ENCODE data around the gene LCE1E. TPM values are rescaled to one million over a fixed set of nuclear protein-coding genes. Genes with fewer than 3 reads are reported as not detected.

The LCE1E gene
- total RNA-seq, 3 donors from 2014 or later = not detected

DNA sequence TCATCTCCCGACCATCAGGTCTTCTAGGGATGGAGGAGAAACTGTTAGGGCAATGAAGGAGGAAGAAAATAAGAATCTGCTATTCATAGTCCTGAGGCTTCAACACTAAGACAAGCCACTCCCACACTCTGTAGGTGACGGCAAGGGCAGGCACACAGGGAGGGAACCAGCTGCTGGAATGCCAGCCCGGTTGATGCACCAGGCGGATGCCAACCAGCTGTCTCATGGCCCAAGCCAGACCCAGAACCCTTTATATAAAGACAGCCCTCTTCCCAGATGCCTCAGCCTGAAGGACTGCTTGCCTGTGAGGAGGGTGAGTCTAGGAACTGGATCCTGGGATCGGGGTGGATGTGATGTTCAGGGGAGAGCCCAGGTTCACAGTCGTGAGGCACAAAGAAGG lies 28.3 kb upstream of the LCE1E start, which contains the start of gene KPRP:
TSS of gene KPRP (plus strand) at position 279 of the 400 bp plus-strand sequence. CDS start 1,564 bp downstream, outside the sequence.
- H3K4me3 ChIP-seq = no peak within 1 kb of the TSS
- intact Hi-C loops (cut with DNase I, micrococcal nuclease) = no loop called here

DNA sequence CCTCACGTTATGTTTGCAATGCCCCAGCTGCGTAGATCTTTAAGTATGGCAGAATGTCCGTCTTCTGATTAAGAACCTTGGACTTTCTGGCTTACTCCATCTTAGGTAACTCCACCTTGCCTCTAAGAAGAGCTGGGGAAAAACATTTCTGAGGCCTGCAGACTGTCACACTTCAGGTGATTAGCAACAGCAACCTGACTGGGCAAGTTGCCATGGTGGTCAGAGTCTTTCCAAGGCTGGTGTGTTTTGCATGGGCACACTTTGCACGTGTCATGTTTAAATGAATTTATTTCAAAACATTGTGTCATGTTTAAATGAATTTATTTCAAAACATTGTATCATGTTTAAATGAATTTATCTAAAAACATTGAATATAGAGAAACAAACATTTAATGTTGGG lies 27.4 kb upstream of the LCE1E start:
- TF ChIP-seq, protein P1, sequence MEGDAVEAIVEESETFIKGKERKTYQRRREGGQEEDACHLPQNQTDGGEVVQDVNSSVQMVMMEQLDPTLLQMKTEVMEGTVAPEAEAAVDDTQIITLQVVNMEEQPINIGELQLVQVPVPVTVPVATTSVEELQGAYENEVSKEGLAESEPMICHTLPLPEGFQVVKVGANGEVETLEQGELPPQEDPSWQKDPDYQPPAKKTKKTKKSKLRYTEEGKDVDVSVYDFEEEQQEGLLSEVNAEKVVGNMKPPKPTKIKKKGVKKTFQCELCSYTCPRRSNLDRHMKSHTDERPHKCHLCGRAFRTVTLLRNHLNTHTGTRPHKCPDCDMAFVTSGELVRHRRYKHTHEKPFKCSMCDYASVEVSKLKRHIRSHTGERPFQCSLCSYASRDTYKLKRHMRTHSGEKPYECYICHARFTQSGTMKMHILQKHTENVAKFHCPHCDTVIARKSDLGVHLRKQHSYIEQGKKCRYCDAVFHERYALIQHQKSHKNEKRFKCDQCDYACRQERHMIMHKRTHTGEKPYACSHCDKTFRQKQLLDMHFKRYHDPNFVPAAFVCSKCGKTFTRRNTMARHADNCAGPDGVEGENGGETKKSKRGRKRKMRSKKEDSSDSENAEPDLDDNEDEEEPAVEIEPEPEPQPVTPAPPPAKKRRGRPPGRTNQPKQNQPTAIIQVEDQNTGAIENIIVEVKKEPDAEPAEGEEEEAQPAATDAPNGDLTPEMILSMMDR (IDR thresholded peaks at IDR 0.05) = no peak

More for the DNA sequence above, 28.3 kb upstream of the LCE1E start, which contains the start of gene KPRP:
- ATAC-seq (no peak), DNase-seq (no peak)
- TF ChIP-seq, protein P1 (IDR thresholded peaks at IDR 0.05) = no peak
- H3K9me3 ChIP-seq = no peaks in the 10 kb centered on the region
- no peaks in the 10 kb centered on the region for H3K4me1 ChIP-seq (ENCODE audit: low read depth)
- H3K36me3 ChIP-seq (ENCODE audit: low read depth) = no peaks in the 10 kb centered on the region

DNA sequence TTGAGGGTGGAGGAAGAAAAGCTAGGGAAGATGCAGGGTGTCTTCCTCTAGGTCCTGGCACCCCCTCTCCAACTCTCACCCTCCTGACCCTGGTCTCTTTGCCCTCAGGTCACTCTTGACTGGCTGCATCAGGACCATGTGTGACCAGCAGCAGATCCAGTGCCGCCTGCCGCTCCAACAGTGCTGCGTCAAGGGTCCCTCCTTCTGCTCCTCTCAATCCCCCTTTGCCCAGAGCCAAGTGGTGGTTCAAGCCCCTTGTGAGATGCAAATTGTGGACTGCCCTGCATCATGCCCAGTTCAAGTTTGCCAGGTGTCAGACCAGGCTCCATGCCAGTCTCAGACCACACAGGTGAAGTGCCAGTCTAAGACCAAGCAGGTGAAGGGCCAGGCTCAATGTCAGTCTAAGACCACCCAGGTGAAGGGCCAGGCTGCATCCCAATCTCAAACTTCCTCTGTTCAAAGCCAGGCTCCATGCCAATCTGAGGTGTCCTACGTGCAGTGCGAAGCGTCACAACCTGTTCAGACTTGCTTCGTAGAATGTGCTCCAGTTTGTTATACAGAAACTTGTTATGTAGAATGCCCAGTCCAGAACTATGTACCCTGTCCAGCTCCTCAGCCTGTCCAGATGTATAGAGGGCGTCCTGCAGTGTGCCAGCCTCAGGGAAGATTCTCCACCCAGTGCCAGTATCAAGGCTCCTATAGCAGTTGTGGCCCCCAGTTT lies 26.4 kb upstream of the LCE1E start:
- TF ChIP-seq, protein P1 (IDR thresholded peaks at IDR 0.05) = no peak

More for the DNA sequence above, 27.4 kb upstream of the LCE1E start:
- no peaks in the 10 kb centered on the region for H3K9me3 ChIP-seq
- DNase-seq (no peak), ATAC-seq (no peak)
- H3K36me3 ChIP-seq (ENCODE audit: low read depth) = no peaks in the 10 kb centered on the region
- no peak overlapping the region for H3K4me3 ChIP-seq
- H3K4me1 ChIP-seq (ENCODE audit: low read depth) = no peaks in the 10 kb centered on the region
- intact Hi-C loops (cut with DNase I, micrococcal nuclease) = no loop called here

DNA sequence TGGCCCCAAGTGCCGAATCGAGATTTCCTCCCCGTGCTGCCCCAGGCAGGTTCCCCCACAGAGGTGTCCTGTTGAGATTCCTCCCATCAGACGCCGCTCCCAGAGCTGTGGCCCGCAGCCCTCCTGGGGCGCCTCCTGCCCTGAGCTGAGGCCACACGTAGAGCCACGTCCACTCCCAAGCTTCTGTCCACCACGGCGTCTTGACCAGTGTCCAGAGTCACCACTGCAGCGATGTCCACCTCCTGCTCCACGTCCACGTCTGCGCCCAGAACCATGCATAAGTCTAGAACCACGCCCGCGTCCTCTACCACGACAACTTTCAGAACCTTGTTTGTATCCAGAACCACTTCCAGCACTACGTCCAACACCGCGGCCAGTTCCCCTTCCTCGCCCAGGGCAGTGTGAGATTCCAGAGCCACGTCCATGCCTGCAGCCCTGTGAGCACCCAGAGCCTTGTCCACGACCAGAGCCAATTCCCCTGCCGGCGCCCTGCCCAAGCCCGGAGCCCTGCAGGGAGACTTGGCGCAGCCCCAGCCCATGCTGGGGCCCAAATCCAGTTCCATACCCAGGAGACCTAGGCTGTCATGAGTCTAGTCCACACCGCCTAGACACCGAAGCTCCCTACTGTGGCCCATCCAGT lies 25.4 kb upstream of the LCE1E start:
- H3K36me3 ChIP-seq (ENCODE audit: low read depth) = no peaks in the 10 kb centered on the region
- no peaks in the 10 kb centered on the region for H3K9me3 ChIP-seq
- ATAC-seq (no peak), DNase-seq (no peak)
- no peak overlapping the region for H3K4me3 ChIP-seq
- TF ChIP-seq, protein P1 (IDR thresholded peaks at IDR 0.05) = no peak
- H3K4me1 ChIP-seq (ENCODE audit: low read depth) = no peaks in the 10 kb centered on the region
- intact Hi-C loops (cut with DNase I, micrococcal nuclease) = no loop called here

More for the DNA sequence above, 26.4 kb upstream of the LCE1E start:
- DNase-seq = no peak
- intact Hi-C loops (cut with DNase I, micrococcal nuclease) = no loop called here
- Histone ChIP-seq H3K4me3 (no peak overlapping the region), H3K9me3 (no peaks in the 10 kb centered on the region), H3K4me1 (ENCODE audit: low read depth) (no peaks in the 10 kb centered on the region), H3K36me3 (ENCODE audit: low read depth) (no peaks in the 10 kb centered on the region)
- no peak for ATAC-seq

DNA sequence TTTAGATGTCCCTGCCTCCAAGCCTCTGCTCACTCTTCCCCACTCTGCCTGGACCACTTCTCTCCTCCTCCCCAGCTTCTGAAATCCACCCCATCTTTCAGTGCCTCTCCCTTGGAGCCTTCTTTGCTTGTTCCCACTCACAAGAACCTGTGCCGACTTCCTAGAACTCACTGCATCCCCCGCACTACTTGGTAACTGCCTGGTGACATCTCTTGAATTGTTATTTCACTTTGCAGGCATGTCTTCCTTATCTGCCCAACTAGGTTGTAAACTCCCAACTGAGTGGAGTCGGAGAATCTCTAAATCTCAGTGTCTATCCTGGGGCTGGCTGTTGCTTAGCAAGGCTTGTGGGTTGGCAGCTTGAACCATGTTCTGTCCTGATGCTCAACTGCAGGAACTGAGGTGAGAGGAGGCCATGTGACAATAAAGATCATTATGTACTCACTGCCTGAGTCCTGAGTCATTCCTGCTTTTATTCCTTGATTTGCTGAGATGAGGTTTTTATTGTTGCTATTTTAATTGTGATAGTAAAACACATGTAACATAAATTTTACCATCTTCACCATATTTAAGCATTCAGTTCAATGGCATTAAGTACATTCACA lies 24.3 kb upstream of the LCE1E start:
- no peaks in the 10 kb centered on the region for H3K36me3 ChIP-seq (ENCODE audit: low read depth)
- ATAC-seq = no peak
- H3K4me3 ChIP-seq = no peak overlapping the region
- TF ChIP-seq, protein P1 (IDR thresholded peaks at IDR 0.05) = no peak
- H3K4me1 ChIP-seq (ENCODE audit: low read depth) = no peaks in the 10 kb centered on the region
- DNase-seq = no peak
- intact Hi-C loops (cut with DNase I, micrococcal nuclease) = no loop called here
- no peaks in the 10 kb centered on the region for H3K9me3 ChIP-seq

Data from mucosa of descending colon (tissue), 3 donors.